NOMO-1 treated with dmso at 0.1 percent for 144 hours (cell line): ENCODE data around the gene CMKLR1.

Experiments used
- DNase-seq: peaks from one replicate; lab custom pipeline; 2025; ENCODE audit not compliant: unreplicated experiment; lab: John Stamatoyannopoulos, UW

Gene CMKLR1, protein sequence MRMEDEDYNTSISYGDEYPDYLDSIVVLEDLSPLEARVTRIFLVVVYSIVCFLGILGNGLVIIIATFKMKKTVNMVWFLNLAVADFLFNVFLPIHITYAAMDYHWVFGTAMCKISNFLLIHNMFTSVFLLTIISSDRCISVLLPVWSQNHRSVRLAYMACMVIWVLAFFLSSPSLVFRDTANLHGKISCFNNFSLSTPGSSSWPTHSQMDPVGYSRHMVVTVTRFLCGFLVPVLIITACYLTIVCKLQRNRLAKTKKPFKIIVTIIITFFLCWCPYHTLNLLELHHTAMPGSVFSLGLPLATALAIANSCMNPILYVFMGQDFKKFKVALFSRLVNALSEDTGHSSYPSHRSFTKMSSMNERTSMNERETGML

DNA sequence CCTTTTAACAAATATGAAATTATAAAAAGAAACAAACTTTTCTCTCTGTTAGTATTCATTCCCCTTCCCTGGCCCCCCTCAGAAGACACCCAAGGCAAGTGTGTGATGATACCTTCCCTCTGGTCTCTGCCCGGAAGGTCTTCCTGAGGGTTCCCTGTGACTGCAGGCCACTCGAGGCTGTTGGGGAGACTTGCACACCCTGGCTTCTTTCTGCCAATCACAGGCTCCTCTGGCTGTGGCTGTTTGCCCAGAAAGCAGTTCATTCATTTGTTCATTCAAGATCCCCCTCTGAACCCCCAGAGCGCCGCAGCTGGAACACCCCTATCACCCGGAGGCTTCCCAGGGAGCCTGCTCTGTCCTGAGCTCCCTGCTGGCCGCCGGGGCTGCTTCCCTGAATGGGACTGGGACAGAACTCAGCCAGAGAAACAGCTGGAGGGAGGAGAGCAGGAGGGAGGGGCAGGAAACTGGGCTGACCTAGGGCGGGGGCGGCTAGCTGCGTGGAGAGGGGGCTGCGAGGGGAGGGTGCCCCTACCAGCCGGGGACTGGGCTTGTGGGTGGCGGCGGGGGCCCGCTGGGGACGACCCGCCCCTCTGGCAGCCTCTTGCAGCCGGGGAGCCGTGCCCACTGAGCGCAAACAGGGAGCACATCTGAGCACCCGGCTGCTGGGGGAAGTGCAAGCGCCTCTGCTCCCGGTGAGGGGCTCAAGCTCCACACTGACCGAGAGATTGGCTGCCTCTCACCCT lies at the start of gene CMKLR1:
Gene CMKLR1, minus strand, starts transcription at position 397 of the 743 bp plus-strand sequence. CDS start 45,720 bp downstream, outside the sequence.
- no peak for DNase-seq

DNA sequence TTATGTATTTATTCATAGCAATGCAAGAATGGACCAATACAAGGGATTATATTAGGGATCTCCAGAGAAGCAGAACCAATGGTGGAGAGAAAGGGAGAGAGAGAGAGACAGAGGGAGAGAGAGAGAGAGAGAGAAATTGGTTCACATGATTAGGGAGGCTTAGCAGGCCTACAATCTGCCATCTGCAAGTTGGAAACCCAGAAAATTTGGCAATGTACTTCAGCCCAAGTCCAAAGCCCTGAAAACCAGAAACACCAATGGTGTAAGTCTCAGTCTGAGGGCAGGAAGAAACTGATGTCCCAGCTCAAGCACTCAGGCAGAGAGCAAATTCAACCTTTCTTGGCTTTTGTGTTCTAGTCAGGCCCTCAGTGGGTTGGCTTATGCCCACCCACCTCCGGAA lies 48.7 kb upstream of the CMKLR1 start:
- DNase-seq = no peak

DNA sequence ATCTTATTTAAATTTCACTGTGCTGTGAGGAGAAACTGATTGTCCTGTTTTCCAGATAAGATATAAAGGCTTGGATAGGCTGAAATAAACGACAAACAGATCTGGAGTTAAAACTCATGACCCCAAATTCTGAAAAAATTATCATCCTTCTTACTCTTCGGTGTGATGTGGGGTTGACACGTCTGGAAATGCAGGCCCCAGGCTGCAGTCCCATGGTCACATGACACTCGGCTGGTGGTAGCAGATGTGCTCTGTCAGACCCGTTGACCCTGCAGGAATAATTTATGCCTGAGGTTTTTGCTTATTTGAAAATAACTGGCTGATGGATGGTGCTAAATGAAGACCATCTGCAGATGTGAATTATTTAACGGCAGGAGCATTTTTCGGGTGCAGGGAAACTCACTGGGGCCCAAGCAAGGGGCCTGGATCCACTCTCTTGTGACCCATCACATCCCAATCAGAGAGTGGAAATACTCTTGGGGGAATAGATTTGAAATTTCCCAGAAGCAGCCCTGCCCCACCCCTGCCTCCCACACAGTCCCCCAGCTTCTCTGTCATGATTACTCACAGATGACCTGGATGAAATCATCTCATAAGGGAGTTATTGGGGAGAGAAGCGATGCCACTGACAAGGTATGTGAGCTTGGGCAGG lies 47.7 kb upstream of the CMKLR1 start:
- no peak for DNase-seq

DNA sequence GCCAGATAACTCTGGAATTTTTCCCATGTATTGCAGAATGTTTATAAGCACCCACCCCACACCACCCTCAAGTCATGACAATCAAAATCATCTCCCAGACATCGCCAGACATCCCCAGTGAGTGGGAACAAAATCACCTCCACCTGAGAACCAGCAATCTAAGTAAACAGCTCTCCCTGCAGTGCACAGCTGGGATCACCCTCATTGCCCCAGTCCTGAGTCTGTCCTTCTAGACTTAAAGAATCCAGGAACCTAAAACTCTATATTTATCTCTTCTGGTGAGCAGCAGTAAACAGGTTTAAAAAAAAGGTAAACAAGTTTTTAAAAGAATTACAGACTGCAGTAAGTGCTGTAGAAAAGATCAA lies 43.3 kb upstream of the CMKLR1 start:
- DNase-seq = no peak

DNA sequence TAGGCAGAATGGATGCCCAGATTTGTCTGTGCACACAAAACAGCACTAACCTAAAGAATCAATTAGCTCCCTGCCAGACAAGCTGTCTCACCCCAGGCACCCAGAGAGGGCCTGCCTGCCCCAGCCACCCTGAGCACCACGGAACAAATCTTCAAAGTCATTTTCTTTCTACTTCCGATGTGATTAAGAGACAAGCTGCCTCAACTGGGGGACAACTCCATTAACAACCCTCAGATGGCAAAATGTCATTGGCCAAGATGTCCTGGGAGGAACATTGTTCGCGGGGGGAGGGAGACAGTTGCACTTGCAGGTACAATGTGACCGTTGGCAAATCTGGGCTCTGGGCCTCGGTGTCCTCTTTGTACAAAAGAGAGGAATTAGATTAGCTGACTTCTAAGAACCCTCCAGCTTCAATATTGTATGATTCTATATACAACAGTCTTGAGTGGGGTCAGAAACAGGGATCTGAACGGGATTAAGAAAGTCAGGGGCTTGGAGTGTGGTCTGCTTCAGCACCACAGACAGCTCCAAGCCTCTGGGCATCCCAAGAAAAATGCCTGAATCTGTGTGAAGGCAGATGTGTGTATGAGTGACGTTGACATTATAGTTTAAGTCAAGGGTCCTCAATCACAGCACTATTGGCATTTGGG lies 42.8 kb upstream of the CMKLR1 start:
- DNase-seq = no peak

DNA sequence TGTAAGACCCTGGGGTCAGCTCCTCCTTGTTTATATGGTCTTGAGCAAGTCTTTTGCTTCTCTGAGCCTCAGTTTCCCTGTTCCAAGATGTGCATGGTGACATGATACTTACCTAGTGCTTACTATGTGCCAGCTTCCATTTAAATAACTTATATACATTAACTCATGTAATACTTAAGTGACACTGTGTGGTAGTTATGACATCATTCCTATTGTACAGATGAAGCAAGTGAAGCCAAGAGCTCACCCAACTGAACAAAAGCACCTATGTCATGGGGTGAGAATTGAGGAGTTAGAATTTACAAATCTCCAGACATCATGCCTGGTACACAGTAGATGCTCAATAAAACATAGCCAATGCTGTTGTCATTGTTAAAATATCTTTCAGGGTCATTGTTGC lies 41.3 kb upstream of the CMKLR1 start:
- no peak for DNase-seq

DNA sequence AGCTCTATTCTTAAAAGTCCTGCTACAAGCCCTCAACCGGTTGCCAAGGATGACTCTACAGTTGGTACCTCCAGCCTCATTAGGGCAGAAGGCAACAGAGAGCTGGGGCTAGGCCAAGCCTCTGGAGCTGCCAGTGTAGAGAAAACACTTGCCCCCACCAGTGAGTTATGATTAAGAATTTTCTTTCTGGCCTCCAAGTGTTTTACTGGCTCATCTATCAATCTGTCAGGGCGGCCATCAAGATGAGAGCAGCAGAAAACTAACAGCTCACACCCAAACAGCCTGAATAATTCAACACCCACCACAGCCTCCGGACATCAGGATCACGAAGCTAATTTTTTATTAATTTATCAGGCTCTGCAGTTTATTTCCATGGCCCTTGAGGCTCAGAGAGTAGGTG lies 40.7 kb upstream of the CMKLR1 start:
- DNase-seq = no peak

DNA sequence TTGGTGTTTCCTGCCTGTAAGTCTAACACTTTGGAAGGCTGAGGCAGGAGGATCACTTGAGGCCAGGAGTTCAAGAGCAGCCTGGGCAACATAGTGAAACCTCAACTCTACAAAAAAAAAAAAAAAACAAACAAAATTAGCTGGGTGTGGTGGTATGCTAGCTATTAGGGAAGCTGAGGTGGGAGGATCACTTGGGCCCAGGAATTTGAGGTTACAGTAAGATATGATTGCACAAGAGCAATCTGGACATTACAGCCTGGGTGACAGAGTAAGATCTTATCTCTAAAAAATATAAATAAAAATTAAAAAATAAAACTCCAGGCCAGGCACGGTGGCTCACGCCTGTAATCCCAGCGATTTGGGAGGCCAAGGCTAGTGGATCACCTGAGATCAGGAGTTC lies 39.8 kb upstream of the CMKLR1 start:
- DNase-seq = no peak

DNA sequence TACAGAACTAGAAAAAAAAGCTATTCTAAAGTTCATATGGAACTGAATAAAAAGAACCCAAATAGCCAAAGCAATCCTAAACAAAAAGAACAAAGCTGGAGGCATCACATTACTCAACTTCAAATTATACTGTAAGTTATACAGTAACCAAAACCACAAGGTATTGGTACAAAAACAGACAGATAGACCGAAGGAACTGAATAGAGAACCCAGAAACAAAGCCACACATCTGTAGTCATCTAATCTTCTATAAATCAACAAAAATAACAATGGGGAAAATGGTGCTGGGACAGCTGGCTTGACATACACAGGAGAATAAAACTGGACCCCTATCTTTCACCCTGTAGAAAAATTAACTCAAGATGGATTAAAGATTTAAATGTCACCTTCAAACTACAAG lies 38.1 kb upstream of the CMKLR1 start:
- no peak for DNase-seq

DNA sequence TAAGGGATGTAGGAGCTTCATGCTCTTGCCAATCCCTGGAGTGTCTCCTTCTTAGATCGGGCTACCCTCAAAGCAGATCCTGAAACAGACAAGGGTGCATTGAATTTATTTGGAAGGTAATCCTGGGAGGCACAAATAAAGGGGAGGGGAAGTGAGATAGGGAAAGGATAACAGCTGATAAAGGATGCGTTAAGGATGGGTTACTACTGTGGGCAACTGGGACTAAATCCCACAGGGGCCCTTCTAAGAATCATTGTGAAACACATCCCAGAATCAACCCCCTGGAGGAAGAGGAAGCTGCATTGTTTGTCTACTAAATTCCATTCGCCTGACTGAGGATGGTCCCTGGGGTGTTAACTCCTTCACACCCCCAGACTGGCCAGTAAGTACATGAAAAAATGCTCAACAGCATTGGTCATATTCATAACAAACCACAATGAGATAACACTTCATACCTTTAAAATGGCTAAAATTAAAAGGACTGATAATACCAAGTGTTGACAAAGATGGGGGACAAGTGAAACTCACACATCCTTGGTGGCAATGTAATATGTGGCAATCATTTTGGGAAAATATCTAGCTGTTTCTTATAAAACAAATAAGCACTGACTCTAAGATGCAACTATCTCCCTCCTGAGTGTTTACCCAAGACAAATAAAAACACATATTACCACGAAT lies 37.0 kb upstream of the CMKLR1 start:
- DNase-seq = no peak

DNA sequence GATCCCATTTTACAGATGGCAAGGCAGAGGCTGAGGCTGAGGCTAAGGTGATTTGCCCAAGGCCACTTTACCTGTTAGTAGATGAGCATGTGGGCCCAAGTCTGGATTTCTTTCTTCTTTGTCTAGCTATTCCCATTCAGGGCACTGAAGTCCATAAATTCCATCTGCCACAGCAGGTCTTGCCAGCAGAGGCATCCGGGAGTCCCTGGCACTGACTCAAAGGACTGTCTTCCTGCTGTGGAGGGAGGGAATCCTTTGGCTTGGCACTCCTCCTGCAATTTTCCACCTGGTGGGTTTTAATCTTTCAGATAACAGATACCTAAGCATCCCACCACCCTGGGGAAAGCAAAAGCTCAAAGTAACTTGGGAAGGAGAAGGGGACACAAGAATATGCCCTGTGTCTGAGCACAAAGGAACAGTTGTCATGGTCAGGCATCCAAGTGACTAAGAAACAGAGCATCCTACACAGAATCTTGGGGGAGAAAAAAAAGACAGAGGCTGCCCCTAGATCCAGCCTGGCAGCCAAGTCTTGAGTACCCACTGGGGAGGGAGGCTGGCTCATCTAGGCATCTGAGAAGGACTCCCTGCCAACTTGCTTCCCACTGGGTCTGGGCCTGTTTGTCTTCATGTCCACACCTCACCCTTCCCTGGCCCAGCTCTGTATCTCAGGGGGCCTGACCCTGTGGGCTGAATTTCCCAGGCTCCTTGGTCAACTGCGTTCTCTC lies 35.6 kb upstream of the CMKLR1 start:
- no peak for DNase-seq

DNA sequence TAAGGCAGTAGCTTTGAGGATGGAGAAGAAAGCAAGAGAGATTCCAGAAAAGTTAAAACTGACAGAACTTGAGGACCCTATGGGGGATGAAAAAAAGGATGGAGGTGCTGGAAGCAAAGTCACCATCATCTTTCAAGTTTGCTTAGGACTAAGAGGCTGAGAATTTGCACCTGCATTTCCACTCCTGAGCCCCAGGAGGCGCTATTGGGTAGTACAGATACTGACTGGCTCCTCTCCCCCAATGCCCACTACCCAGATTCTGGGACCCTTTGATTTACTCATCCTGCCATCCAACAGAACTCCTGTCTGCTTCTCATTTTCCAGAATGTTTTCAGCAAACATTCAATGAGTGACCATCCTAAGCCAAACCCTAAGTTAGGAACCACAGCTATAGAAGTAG lies 34.0 kb upstream of the CMKLR1 start:
- DNase-seq = no peak

DNA sequence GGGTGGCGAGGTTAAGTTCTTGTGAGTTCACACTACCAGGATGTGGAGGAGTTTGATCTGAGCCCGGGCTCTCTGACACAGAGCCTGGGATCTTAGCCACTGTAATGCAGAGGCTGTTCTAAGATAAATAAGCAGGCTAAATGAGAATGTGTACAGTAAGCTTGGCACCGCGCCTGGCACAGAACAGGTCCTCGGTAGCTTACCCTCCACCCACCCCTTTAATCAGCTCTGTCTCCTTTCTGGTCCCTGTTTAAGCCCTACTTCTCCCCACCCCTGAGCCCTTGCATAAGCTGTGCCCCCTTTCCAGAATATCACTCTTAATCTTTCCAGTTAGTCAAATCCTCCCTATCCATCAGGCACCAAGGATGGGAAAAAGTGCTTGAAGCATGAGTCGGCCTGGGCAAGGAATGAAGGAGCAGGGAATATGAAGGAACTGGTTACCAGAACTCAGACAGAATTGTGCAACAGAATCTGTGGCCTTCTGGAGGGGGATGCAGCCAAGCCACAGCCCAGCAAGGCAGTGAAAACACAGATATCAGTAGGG lies 32.8 kb upstream of the CMKLR1 start:
- DNase-seq = no peak

DNA sequence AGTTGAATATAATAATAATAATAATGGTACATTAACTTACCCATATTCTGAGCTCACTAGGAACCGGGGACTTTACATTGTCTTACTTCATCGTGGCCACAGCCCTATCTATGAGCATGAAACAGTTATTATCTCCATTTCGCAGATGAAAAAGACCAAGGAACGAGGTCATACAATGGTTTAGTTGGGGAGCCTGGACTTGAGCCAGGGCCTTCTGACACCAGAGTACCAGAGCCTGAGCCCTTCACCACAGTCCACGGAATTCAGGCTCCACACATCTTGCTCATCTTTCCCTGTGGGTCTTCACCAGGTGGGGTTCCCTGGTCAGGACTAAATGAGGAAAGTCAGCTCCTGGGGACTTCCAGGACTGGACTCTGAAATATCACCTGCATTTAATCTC lies 31.3 kb upstream of the CMKLR1 start:
- DNase-seq = no peak

DNA sequence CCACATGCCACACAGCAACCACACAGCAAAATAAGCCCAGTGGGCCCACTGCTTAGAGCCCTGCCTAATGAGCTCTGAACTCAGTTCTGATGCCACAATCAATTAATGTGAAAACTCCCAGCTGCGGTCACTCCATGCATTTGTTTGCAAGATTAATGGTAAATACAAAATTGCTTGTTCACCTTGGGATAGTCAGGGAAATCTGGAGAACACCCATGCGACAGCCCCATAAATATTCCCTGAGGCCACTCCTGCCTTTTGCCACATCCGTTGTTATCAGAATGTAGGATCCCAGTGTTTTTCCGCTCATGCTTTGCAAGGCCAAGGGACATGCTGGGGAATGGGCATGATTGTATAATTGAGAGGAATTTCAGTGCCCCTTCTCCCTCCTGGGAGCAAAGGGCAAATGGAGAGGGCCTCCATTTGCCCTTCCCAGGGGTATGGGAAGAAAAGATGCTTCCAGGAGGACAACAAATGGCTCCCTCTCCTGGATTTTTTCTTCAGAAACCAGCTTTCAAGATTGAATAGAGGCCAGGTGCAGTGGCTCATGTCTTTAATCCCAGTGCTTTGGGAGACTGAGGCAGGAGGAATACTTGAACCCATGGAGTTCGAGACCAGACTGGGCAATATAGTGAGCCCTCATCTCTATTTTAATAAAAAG lies 30.8 kb upstream of the CMKLR1 start:
- no peak for DNase-seq

DNA sequence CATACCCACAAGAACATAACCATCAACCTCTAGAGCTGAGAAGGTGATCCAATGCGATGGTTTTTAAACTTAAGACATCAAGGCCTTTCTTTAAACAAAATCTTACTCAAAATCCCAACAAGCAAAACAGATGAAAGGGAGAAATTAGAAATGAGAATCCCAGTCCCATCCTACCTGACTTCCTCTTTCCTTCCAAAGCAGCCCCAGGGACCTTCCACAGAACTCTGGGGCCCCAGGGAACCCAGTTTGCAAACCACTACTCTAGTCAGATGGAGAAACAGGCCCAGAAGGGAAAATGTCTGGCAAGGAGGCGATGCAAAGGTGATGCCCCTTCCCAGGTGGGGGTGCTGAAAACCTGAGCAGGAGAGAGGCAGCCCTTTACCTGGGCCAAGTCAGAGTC lies 29.0 kb upstream of the CMKLR1 start:
- no peak for DNase-seq

DNA sequence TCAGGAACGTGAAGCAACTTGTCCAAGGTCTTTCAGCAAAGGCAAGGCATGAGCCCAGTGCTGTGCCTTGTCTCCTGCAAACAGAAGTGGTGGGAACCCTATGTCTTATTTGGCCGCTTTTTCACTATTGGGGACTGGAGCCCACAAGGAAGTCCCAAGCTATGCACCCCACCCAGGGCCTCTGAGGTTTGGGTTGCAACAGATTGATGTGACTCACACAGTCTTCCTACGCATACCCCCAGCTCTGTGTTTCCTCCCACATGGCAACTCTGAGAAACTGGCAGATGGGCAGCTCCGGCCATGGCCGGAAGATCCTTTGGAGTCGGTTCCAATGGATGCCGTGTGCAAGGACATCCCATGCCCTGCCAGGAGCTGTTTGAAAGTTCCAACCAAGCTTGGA lies 28.3 kb upstream of the CMKLR1 start:
- DNase-seq = peak; percentile 88

DNA sequence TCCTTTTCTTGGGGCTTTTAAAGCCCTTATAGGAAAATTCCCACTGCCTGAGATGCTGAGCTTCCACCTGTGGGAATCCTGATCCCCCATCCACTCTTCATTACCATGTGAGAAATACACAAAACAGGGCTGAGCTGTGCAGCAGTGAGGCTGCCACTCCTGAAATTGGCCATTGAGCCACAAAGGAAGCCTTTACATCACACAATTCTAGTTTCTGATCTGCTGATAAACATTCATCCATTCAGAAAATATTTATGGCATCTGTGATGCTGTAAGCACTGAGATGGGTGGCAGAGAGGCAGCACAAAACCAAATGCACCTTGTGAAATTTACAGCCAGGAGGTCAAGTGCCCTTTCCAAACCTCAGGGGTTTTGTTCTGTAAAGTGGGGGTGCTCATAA lies 26.2 kb upstream of the CMKLR1 start:
- no peak for DNase-seq

DNA sequence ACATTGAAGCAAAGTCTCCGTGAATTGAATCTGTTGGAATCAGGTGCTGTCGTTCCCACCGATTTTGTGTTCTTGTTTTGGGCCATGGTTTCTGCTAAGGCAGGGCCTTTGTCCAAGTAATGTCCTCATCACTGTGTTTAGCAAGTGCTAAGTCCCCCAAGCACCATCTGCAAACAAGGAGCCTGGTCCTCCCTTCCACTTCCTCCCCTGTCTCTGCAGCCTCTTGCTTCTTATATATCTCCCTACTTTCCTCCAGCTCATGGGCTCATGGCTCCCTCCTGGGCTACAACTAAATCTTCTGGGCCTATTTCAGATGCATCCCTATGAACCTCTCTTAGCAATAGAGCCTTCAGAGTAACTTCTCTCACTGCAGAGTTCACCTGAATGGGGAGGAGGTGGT lies 25.8 kb upstream of the CMKLR1 start:
- no peak for DNase-seq

DNA sequence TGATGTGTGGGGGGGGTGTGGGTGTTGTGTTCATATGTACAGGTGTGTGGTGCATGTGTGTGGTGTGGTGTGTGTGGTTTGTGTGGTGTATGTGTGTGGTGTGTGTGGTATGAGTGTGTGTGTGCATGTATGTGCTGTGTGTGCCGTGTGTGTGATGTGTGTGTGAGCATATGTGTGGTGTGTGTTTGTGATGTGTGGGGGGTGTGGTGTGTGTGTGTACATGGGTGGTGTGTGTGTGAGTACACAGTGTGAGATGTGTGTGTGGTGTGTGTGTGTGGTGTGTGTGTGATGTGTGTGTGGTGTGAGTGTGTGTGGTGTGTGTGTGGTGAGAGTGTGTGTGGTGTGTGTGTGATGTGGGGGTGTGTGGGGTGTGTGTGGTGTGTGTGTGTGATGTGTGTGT lies 24.5 kb upstream of the CMKLR1 start:
- no peak for DNase-seq
